Caco-2 (cell line): ENCODE measurements around the gene POGLUT2. TPM values are rescaled to one million over a fixed set of nuclear protein-coding genes. Genes with fewer than 3 reads are reported as not detected.
A peak's percentile ranks its signal among the peaks of the same experiment; 100 is the strongest.

Source experiments
- Bru-seq: library from RNA; stranded (reverse); fragments of 400-500 nt; gene quantifications from one replicate; lab custom pipeline; 2021; lab: Mats Ljungman, UMichigan
- BruChase-seq, 2 experiments: library from RNA; stranded (reverse); fragments of 400-500 nt; gene quantifications; one replicate each; lab custom pipeline; 2021; lab: Mats Ljungman, UMichigan
- BruUV-seq: library from RNA; stranded (reverse); fragments of 400-500 nt; replicated peaks from 2 replicates; lab custom pipeline; 2021; lab: Mats Ljungman, UMichigan
- CTCF ChIA-PET: fragments of 300-600 bp; sonication (Branson Sonifier 250); formaldehyde crosslinking; loops from one replicate; lab custom pipeline; 2022; ENCODE audit warnings: antibody characterized with exemption; lab: Charles Lee
- POLR2A ChIA-PET: fragments of 300-600 bp; sonication (Branson Sonifier 250); formaldehyde crosslinking; loops from one replicate; lab custom pipeline; 2022; ENCODE audit warnings: antibody characterized with exemption; lab: Charles Lee
- DNase-seq, 2 experiments: peaks; one replicate each; pipeline versions ENCODE4 v3.0.0 to v3.0.0-alpha.2; 2020 to 2022
- H3K27me3 ChIP-seq: replicated peaks from 2 replicates; pipeline ENCODE4 v1.6.0; 2011; ENCODE audit warnings: low read length; ENCODE audit not compliant: control insufficient read depth, insufficient read depth
- H3K36me3 ChIP-seq: 2 replicates; pipeline ENCODE4 v1.5.1; 2011; ENCODE audit warnings: low read length; ENCODE audit not compliant: control insufficient read depth, insufficient read depth
- H3K4me1 ChIP-seq: fragments of 250-450 bp; sonication (Bioruptor Pico); 2 replicates; pipeline ENCODE4 v1.5.1; 2020; ENCODE audit warnings: mild to moderate bottlenecking
- H3K4me3 ChIP-seq: 2 replicates; pipeline ENCODE4 v1.5.1; 2011; ENCODE audit warnings: low read depth, mild to moderate bottlenecking, control low read depth, low read length
- H3K9me3 ChIP-seq: fragments of 250-450 bp; sonication (Bioruptor Pico); 2 replicates; pipeline ENCODE4 v1.5.1; 2020; ENCODE audit warnings: mild to moderate bottlenecking, moderate library complexity
- H3K27ac Mint-ChIP-seq: one replicate; pipeline ENCODE4 v1.8.0; 2022; ENCODE audit warnings: mixed read lengths; ENCODE audit not compliant: unreplicated experiment
- H3K27me3 Mint-ChIP-seq: one replicate; pipeline ENCODE4 v1.8.0; 2022; ENCODE audit warnings: mixed read lengths; ENCODE audit not compliant: insufficient read depth, unreplicated experiment
- H3K36me3 Mint-ChIP-seq: one replicate; pipeline ENCODE4 v1.8.0; 2022; ENCODE audit warnings: mild to moderate bottlenecking, mixed read lengths; ENCODE audit not compliant: insufficient read depth, unreplicated experiment
- H3K4me1 Mint-ChIP-seq: one replicate; pipeline ENCODE4 v1.8.0; 2022; ENCODE audit warnings: low read depth, mixed read lengths; ENCODE audit not compliant: unreplicated experiment
- H3K4me3 Mint-ChIP-seq: one replicate; pipeline ENCODE4 v1.8.0; 2022; ENCODE audit warnings: mild to moderate bottlenecking, moderate library complexity, mixed read lengths; ENCODE audit not compliant: unreplicated experiment
- H3K9me3 Mint-ChIP-seq: one replicate; pipeline ENCODE4 v1.8.0; 2022; ENCODE audit warnings: mixed read lengths; ENCODE audit not compliant: unreplicated experiment
- intact Hi-C: fragments of 100-400 bp; cut with micrococcal nuclease; formaldehyde crosslinking; loops from one replicate; pipeline ENCODE4 v1.10.0; 2022; ENCODE audit not compliant: unreplicated experiment
- long read RNA-seq: library from polyadenylated mRNA; stranded (forward); transcript quantifications from one replicate; pipeline ENCODE4 v2.0.0, GENCODE V29; 2022
- total RNA-seq: library from RNA; stranded (reverse); gene quantifications from 2 replicates; pipeline ENCODE4 v1.2.3, GENCODE V29; 2022
- TF ChIP-seq, protein P1 (sequence below), 2 experiments: fragments of 200-600 bp in 1 of 2; IDR thresholded peaks; 1 replicate in 1 of 2; 2 replicates in 1 of 2; pipeline versions ENCODE4 v1.5.1 to v1.8.0; 2011 to 2022; ENCODE audit warnings: antibody characterized with exemption in 1 of 2, control low read depth in 1 of 2, inconsistent platforms in 1 of 2, low read depth in 1 of 2, low read length in 1 of 2, mild to moderate bottlenecking in 1 of 2, moderate library complexity in 1 of 2; ENCODE audit not compliant: insufficient read depth in 1 of 2, severe bottlenecking in 1 of 2, unreplicated experiment in 1 of 2

POGLUT2 gene
- total RNA-seq, result 12.0 and 20.1 TPM in 2 replicates
- percentile 45 among the genes with signal in this experiment for Bru-seq, nascent RNA
- percentile 54 among the genes with signal in this experiment for BruChase-seq, experiment 1, labeled RNA remaining after a 2-hour chase
- percentile 66 among the genes with signal in this experiment for BruChase-seq, experiment 2, labeled RNA remaining after a 6-hour chase
- long read RNA-seq, transcript KDELC1-201 (10 exons, 2,060 nt), result major isoform, 30 of 34 reads
- long read RNA-seq, partial matches to known transcripts, result 1 of 34 reads
- long read RNA-seq, other reads (novel, unspliced or antisense), result 3 of 34 reads

DNA sequence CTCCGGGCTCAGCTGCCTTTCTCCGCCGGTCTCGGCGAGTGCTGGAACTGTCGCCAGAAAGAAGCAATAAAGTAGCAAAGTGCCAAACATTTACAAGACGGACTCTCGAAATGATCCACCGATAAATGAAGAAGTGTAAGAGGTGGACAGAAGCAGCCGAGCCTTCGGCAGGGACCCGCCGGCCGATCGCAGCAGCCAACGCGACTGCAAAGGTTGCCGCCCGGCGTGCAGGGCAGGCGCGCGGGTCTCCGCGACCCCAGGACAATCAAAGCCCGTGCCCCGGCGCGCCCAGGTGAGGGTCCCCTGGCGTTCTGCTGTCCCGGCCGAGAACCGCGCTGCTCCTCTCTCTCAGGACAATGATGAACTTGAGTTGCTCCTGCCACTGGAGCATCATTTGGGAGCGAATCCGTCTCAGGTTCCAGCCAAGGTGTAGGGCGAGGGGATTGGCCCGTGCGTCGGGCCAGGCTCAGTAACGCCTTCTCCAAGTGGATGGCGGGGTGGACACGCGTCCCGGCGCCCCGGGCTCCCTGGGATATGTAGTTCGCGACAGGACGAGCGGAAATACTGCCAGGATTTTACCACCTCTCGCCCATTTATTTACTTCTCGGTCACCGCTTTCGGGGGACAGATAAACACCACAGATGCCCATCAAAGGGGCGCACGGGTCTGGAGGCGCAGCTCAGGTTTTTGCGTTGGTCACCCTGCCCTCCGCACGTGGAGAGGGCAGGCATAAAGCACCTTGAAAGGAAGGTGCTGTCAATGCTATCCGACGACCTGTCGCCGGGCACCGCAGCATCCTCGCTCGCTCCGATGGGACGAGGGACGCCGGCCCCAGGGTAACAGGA, at the start of gene POGLUT2, which contains the start of gene BIVM:
Gene POGLUT2 (minus strand): TSS at position 396 of the 845 bp plus-strand sequence. CDS start 306 bp downstream, at position 90.
Gene BIVM (plus strand): TSS at position 539 of the 845 bp plus-strand sequence. CDS start 8,149 bp downstream, outside the sequence.
- TSS peak; percentile 65 for BruUV-seq
- no peaks in the 10 kb centered on the region for H3K36me3 Mint-ChIP-seq
- DNase-seq, result peak; percentile 93 to 94
- no peaks in the 10 kb centered on the region; the same call in 1 of the 2 replicates for H3K36me3 ChIP-seq
- ChIA-PET POLR2A (no interaction called here), CTCF (no interaction called here)
- TF ChIP-seq, protein P1, sequence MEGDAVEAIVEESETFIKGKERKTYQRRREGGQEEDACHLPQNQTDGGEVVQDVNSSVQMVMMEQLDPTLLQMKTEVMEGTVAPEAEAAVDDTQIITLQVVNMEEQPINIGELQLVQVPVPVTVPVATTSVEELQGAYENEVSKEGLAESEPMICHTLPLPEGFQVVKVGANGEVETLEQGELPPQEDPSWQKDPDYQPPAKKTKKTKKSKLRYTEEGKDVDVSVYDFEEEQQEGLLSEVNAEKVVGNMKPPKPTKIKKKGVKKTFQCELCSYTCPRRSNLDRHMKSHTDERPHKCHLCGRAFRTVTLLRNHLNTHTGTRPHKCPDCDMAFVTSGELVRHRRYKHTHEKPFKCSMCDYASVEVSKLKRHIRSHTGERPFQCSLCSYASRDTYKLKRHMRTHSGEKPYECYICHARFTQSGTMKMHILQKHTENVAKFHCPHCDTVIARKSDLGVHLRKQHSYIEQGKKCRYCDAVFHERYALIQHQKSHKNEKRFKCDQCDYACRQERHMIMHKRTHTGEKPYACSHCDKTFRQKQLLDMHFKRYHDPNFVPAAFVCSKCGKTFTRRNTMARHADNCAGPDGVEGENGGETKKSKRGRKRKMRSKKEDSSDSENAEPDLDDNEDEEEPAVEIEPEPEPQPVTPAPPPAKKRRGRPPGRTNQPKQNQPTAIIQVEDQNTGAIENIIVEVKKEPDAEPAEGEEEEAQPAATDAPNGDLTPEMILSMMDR (IDR thresholded peaks at IDR 0.05; ENCODE audit: insufficient read depth in 1 of 2, low read depth in 1 of 2, low read length in 1 of 2, severe bottlenecking in 1 of 2, unreplicated experiment in 1 of 2), result no peak
- H3K27me3 Mint-ChIP-seq, result no peaks in the 10 kb centered on the region
- H3K9me3 Mint-ChIP-seq, result no peaks in the 10 kb centered on the region
- H3K9me3 ChIP-seq, result no peaks in the 10 kb centered on the region
- H3K4me3 Mint-ChIP-seq, result peak within 1 kb of the TSS; percentile 93
- H3K4me1 Mint-ChIP-seq, result no peaks in the 10 kb centered on the region
- H3K27ac Mint-ChIP-seq, result peak within 1 kb of the TSS; percentile 81
- H3K4me1 ChIP-seq, result 0 out of 2 replicates have a peak, but pooled peaks cover 4% of the 10 kb centered on the region
- no peaks in the 10 kb centered on the region for H3K27me3 ChIP-seq
- peak within 1 kb of the TSS; percentile 84 for H3K4me3 ChIP-seq
- intact Hi-C loops, result loop anchor here (1.0 to 2.0 kb wide), 5 partner anchors 26 to 207 kb away; partner anchors contain the start of genes TEX30 and TPP2

DNA sequence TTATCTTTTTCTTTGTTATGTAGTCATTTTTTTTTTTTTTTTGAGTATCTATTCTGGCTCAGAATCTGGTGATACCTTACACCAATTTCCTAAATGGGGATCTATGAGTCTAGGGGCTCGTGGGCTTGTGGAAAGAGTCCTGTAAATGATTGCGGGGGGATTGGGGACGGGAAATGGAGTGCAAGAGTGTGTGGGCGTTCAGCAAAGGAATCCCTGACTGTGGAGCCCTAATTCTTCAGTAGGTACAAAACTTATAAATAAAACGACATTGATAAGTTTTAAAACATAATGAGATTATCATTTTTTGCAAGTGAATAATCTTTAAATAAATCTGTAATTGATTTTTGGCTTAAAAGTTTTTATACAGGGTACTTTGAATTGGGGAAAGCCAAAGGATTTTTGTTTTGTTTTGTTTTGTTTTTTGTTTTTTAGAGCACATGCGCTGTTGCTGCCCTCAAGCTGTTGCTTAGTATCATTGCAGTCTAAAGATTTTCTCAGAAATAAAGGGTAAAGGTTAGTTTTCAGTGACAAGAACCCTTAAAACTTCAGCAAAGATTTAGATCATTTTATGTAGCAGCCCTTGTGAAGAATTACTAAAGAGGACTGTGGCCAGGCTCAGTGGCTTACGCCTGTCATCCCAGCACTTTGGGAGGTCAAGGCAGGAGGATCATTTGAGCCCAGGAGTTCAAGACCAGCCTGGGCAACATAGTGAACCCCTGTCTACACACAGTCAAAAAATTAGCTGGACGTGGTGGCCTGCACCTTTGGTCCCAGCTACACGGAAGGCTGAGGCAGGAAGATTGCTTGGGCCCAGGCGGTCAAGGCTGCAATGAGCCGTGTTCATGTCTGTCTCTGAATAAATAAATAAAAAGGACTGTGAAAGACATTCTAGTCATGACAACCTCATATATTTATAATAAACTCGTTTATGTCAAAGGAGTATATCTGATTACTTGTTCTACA, 48.8 kb upstream of the POGLUT2 start:
- ChIA-PET POLR2A (no interaction called here), CTCF (interaction anchor here (0.9 to 1.0 kb wide), 2 partner anchors 29 to 123 kb away, joined by 4 read pairs; no protein-coding TSS in a partner anchor)
- Histone ChIP-seq H3K27me3 (no peaks in the 10 kb centered on the region), H3K9me3 (no peaks in the 10 kb centered on the region), H3K4me1 (no peaks in the 10 kb centered on the region), H3K36me3 (no peaks in the 10 kb centered on the region), H3K4me3 (peak overlapping the region; percentile 70)
- peak in 1 of 2 experiments; percentile 14 for DNase-seq
- no peaks in the 10 kb centered on the region for H3K4me1 Mint-ChIP-seq
- H3K27ac Mint-ChIP-seq, result peak overlapping the region; percentile 92
- peaks cover 9% of the 10 kb centered on the region for H3K36me3 Mint-ChIP-seq
- peak overlapping the region; percentile 77 for H3K4me3 Mint-ChIP-seq
- TF ChIP-seq, protein P1 (IDR thresholded peaks at IDR 0.05; ENCODE audit: insufficient read depth in 1 of 2, low read depth in 1 of 2, low read length in 1 of 2, severe bottlenecking in 1 of 2, unreplicated experiment in 1 of 2), result peak; percentile 63 to 80
- intact Hi-C loops, result loop anchor here (1.0 to 5.0 kb wide), 7 partner anchors 47 to 385 kb away; partner anchors contain the start of gene TEX30
- H3K27me3 Mint-ChIP-seq, result no peaks in the 10 kb centered on the region
- BruUV-seq, result no TSS peak
- no peaks in the 10 kb centered on the region for H3K9me3 Mint-ChIP-seq
